ENCODE data around the gene ADAMTSL1.
A peak's percentile ranks its signal among the peaks of the same experiment; 100 is the strongest.

Gene ADAMTSL1

DNA sequence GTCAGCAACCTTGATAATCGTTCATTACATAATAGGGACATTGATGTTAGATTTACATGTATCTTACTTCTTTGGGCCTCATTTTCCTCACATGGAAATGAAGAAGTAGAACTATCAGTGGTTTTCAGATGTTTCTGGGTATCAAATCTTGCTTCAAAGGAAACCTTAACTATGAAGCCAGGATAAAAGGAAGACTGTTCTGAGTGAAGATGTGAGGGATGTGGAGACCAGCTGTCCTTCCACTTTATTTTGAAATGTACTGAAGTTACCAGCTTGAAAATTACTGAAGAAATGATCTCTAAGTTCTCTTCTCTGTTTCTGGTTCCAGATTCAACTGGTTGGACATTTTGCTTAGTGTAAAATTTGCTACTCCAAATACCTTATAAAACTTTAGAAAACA lies 186.0 kb downstream of the ADAMTSL1 start:
- no peak for DNase-seq (ENCODE audit: low spot score)

DNA sequence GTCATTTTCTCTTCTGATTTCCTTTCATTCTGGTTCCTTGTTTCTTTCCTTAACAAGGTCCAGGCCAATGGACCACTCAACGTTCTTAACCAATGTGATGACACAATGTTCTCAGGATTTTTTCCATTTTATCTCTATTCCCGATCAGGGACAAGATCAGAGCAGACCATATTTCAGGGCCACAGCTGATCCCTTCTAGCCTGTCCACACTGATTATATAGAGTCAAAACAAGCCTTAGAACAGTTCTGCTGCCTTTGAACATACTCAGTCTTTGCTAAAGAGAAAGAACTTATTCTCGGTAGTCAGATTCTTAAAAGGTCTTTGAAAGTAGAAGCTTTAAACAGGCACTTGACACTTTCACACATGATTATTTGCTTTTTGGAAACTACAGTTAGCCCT lies 188.4 kb downstream of the ADAMTSL1 start:
- no peak for DNase-seq (ENCODE audit: low spot score)

GRCh38 chr9:18665947-18666346 lies 192.0 kb downstream of the ADAMTSL1 start:
- DNase-seq (ENCODE audit: low spot score) = no peak

DNA sequence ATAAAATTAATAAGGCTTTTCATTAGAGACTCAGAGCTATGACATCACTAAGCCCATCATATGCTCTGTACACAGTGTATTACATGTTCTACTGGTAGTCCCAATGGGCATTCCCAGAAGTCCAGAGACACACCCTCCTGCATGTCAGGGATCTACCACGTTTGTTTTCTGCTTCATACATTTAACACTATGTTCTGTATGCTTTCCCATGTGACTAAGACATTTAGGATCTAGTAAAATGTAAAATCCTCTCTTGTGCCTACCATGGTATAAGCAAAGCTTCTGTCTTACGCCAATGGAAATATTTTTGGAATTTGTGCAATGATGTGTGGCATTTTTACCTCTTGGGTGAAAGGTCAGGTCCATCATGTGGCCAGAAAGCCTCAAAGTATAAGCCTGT lies 192.4 kb downstream of the ADAMTSL1 start:
- DNase-seq (ENCODE audit: low spot score) = no peak

DNA sequence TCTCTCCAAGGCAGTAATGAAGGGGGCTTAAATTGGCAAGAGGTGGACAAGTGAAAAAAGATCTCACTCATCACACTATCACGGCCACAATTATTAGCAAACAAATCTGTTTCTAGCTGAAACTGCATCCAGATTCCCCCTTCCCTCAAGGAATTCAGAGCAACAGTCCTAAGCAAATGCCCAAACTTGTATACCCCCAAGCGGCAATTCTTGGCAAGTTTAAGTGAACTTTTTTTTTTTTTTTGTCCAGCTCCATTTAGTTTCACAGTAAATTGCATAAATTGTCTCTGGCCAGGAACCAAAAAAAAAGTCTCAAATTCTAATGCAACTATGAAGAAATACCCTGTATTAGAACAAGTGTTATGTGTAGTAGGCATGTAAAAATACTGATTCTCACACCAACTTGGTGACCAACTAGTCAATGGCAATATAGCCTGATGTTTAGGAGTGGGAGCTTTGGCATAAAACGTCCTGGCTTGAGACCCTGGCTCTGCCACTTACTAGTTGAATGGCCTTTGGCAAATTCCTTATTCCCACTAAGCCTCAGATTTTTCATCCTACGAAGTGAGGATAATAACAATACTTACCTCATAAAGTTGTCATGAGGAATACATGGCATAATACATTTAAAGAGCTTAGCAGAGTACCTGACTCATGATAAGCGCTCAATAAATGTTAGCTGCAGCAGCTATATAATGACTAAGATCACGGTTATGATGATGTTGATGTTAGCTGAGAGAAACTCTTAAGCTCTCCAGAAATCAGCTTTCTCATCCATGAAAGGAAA lies 193.2 kb downstream of the ADAMTSL1 start:
- no peak for DNase-seq (ENCODE audit: low spot score)

GRCh38 chr9:18668944-18669343 lies 195.0 kb downstream of the ADAMTSL1 start:
- no peak for DNase-seq (ENCODE audit: low spot score)

DNA sequence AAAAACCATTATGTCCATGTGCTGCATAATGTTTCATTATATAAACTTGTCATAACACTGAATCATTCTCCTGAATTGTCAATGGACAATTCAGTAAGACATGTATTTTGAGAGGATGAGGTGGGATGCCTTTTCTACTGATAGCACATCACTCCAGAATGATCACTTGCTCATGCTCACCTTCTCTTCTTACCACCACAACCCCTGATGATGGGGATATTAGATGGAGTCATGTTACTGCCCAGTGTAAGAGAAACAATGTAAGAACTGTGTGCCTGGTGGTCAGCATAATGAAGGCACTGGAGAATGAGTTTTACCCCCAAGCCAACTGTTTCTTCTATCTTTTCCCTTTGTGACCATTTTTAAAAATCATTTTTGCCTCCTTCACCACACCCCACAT lies 198.8 kb downstream of the ADAMTSL1 start:
- DNase-seq (ENCODE audit: low spot score) = no peak

DNA sequence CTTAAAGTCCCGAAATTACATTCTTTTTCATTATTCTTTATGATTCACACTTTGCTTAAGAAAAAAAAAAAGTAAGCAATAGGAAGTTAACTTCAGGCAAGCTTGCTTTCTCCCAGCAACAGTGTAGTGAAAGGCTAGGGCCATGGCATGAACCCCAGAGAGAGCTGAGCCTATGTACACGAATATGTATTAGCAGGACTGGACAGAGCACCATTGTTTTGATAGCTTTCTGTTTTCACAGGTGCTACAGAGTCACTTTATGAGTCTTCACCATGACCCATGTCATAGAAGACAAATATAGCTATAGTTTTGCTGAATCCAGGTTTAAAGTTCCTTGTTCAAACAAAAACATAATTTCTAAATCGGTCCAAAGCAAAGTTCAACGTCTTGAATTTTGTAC lies 199.2 kb downstream of the ADAMTSL1 start:
- DNase-seq (ENCODE audit: low spot score) = no peak

GRCh38 chr9:18675332-18675731 lies 201.4 kb downstream of the ADAMTSL1 start:
- no peak for DNase-seq (ENCODE audit: low spot score)

DNA sequence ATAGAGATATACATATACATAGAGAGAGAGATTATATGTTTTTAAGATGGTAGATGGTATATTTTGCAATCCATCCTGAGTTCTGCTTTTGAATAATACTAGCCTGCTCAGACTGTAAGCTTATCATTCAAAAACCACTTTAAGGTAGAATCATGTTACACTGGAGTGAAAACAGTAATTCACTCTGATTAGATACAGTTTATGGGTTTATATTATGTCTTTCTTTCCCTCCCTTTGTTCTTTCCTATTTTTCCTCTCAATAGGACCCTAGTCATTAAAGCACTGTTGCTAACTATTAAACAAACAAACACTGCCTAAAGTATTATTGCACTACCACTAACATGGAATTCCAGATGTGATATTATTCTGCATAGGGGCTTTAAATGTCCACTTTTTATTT lies 202.0 kb downstream of the ADAMTSL1 start:
- no peak for DNase-seq (ENCODE audit: low spot score)

DNA sequence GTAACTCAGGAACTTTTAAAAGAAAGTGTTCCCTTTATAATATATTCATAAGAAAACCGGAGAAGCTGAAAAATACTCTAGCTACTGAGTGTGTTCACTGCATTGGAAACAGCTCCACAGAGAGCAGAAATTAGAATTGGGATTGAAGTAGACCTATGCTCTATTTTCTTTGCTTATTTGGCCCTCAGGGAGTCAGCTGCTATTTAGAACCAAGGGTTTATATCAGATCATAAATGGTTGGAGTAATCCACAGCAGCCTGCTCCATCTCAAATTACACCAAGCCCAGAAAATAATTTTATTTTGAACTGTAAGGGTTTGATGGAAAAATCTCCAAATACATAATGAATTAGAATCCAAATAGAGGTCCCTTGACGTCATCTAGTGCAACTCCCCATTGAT lies 202.6 kb downstream of the ADAMTSL1 start:
- DNase-seq (ENCODE audit: low spot score) = no peak

DNA sequence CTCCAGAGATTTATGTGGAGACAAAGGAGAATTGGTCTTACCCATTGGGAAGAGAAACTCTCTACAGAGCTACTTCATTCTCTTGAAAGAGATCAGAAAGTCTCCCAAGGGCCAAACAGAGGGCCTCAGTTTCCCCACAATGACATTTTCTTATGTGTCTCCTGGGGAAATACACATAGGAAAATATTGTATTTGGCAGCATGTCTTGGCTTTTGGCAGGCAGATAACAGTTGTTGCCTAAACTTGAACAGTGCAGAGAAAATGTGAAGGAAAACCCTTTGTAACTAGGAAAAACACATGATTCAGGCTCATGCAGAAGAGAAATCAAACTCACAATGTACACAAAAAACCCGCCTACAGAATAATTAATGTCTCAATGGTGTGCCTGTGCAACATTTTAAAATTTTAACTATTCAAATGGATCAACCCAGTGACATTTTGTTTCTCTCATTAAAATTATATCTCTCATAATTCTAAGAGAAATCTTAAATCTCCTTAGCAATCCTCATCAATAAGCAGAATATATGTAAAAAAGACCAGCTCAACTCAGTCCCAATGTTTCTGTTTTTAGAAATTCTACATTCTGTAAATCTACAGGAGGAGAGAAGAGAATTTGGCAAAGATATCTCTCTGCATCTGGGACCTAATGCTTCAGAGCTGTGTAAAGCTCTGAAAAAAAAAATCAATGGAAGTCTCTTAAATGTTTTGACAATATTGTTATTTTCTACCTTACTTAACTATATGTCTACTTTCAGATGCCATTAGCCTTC lies 205.1 kb downstream of the ADAMTSL1 start:
- DNase-seq (ENCODE audit: low spot score) = no peak

DNA sequence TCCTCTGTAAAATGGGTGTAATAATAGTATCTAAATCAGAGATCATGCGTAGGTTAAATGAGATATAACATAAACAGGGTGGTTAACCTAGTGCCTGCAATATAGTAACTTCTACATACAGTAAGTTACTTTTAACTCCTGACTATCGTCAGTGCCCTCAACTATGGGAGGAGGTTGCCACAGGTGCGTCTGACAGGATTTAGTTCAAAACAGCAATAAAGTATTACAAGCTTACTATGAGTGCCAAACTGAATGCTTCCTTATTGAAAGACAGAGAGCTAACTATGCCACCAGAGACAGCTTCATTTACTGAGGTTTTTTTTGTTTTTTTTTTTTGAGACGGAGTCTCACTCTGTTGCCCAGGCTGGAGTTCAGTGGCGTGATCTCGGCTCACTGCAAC lies 209.0 kb downstream of the ADAMTSL1 start:
- no peak for DNase-seq (ENCODE audit: low spot score)

DNA sequence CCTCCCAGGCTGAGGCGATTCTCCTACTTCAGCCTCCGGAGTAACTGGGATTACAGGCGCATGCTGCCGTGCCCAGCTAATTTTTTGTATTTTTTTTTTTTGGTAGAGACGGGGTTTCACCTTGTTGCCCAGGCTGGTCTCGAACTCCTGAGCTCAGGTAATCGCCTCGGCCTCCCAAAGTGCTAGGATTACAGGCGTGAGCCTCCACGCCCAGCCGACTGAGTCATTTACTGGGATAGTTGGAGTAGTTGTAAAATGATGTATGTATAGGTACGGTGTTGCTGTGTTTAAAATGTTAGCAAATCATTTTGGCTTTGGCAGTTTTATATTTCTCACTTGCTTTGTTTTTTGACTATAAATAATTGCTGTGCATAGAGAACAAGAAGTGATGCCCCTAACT lies 209.4 kb downstream of the ADAMTSL1 start:
- DNase-seq (ENCODE audit: low spot score) = no peak

DNA sequence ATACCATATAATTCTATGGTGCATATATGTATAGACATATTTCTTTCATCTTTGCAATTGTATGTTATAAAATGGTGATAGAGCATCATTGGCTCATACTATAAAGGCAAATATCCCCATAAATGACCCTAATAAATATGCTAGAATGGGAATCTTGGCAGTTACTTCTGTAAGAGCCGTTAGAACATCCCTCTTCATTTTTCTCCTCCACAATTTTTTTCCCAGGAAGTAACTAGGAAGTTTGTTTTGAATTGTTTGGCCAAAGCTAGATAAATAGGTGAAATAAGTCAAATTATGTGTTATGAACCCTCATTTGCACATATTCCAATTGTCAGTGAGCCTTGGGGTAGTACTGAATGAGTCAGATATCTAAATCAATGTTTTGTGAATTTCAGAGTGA lies 209.9 kb downstream of the ADAMTSL1 start:
- DNase-seq (ENCODE audit: low spot score) = no peak

GRCh38 chr9:18684593-18685317 lies 210.8 kb downstream of the ADAMTSL1 start:
- DNase-seq (ENCODE audit: low spot score) = peak; percentile 45

- DNase-seq (ENCODE audit: low spot score) = no peak
These were observed 214.9 kb downstream of the ADAMTSL1 start for GRCh38 chr9:18688581-18689565.

DNA sequence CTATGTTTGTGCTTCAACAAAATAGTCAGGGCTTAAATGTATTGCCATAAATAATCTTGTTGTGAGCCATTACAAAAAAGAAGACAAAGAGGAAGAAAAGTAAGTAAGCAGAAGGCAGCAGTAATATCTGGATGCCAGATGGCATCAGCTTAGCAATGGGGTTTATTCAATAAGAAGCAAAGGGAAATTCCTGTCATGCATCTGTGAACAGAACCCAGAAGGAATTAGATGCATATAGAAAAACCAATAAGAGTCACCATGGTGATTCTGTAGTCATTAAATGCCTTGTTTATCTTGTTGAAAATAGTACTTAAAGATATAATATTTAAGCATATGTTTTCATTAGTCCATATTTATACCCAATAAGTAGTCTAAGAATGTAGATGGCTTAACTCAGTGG lies 216.0 kb downstream of the ADAMTSL1 start:
- no peak for DNase-seq (ENCODE audit: low spot score)

- no peak for DNase-seq (ENCODE audit: low spot score)
These were observed 218.3 kb downstream of the ADAMTSL1 start for GRCh38 chr9:18692268-18692667.

DNA sequence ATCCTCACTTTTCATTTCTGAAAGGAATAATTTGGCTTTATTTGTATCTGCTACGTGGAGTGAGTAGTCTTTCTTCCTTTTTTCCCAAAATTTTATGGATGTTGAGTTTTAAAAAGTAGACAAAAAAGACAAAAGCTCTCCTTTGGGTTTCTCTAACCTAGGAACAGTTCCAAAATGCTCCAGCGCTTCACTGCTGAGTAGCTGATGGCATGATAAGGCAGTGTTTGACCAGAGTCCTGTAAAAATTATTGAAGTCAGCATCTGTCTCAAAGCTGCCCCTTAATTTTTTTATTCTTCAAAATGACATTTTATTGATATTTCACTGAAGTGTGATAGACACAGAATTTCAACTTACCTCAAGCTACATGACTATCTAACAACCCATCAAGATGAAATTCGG lies 219.0 kb downstream of the ADAMTSL1 start:
- no peak for DNase-seq (ENCODE audit: low spot score)

DNA sequence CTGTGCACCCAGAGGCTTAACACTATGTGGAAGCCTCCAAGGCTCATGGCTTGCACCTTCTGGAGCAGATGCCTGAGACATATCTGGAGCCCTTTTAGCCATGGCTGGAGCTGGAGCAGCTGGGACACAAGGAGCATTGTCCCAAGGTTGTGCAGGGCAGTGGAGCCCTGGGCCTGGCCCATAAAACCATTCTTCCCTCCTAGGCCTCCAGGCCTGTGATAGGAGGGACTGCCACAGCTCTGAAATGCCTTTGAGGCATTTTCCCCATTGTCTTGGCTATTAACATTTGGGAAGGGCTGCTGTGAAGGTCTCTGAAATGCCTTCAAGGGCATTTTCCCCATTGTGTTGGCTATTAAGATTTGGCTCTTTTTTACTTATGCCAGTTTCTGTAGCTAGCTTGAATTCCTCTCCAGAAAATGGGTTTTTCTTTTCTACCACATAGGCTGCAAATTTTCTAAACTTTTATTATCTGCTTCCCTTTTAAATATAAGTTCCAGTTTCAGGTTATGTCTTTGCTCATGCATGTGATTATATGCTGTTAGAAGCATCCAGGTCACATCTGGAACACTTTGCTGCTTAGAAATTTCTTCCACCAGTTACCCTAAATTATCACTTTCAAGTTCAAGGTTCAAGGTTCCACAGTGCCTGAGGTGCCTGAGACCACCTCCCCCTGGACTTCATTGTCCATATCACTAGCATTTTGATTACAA lies 221.2 kb downstream of the ADAMTSL1 start:
- no peak for DNase-seq (ENCODE audit: low spot score)

All from globus pallidus (tissue), 1 donor.